Smooth muscle cell of the pulmonary artery (primary cell): ENCODE measurements around the gene IL4. TPM values are rescaled to one million over a fixed set of nuclear protein-coding genes. Genes with fewer than 3 reads are reported as not detected.

Experiments
- total RNA-seq: library from RNA; depleted of rRNA; stranded (reverse); fragments of >200 nt; gene quantifications from 2 replicates; pipeline ENCODE4 v1.2.3, GENCODE V29; 2014

The IL4 gene
- not detected in 2 replicates for total RNA-seq

DNA sequence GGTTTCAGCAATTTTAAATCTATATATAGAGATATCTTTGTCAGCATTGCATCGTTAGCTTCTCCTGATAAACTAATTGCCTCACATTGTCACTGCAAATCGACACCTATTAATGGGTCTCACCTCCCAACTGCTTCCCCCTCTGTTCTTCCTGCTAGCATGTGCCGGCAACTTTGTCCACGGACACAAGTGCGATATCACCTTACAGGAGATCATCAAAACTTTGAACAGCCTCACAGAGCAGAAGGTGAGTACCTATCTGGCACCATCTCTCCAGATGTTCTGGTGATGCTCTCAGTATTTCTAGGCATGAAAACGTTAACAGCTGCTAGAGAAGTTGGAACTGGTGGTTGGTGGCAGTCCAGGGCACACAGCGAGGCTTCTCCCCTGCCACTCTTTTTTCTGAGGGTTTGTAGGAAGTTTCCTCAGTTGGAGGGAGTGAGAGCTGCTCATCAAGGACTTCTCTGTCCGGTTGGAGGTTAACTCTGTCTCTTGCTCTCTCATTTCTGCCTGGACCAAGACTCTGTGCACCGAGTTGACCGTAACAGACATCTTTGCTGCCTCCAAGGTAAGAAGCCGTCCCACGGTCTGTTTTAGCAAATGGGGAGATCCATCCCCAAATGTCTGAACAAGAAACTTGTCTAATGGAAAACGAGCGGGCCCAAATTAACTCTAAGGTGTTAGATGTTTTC is at the start of gene IL4:
Gene IL4 (plus strand): TSS at position 51 of the 692 bp plus-strand sequence. CDS start 62 bp downstream, at position 113.

DNA sequence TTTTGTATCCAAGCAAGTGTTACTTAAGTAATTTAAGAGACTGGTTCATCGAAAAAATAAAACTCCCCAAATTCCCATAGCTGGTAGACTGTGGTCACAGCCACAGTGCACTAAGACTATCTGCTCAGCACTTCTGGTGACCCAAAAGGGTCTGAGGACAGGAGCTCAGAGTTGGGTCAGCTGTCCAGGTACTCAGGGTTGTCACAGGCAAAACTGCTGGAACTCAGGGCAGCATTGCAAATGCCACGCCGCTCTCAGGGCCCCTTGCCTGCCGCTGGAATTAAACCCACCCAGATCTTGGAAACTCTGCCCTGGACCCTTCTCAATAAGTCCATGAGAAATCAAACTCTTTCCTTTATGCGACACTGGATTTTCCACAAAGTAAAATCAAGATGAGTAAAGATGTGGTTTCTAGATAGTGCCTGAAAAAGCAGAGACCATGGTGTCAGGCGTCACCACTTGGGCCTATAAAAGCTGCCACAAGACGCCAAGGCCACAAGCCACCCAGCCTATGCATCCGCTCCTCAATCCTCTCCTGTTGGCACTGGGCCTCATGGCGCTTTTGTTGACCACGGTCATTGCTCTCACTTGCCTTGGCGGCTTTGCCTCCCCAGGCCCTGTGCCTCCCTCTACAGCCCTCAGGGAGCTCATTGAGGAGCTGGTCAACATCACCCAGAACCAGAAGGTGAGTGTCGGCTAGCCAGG is 16.0 kb upstream of the IL4 start, which contains the start of gene IL13:
Gene IL13 (plus strand): TSS at position 498 of the 705 bp plus-strand sequence. CDS start 14 bp downstream, at position 512.

Other genes with a start within 250 kb of the IL4 start
- gene IRF1, start 183.2 kb upstream of the IL4 start, total RNA-seq: 16.1 and 17.7 TPM in 2 replicates
- not detected in 2 replicates for gene IL5, start 130.5 kb upstream of the IL4 start, total RNA-seq
- gene RAD50, start 117.0 kb upstream of the IL4 start, total RNA-seq: 28.2 and 29.7 TPM in 2 replicates
- not detected in 2 replicates for gene IL13, start 15.8 kb upstream of the IL4 start, total RNA-seq
- gene KIF3A, start 63.6 kb downstream of the IL4 start, total RNA-seq: 10.9 and 13.5 TPM in 2 replicates
- not detected in 2 replicates for gene CCNI2, start 73.4 kb downstream of the IL4 start, total RNA-seq
- gene SEPTIN8, start 103.2 kb downstream of the IL4 start, total RNA-seq: 61.4 and 81.7 TPM in 2 replicates
- under 0.01 TPM in 1 of 2 replicates, not detected in the other for gene SOWAHA, start 139.3 kb downstream of the IL4 start, total RNA-seq
- gene SHROOM1, start 156.7 kb downstream of the IL4 start, total RNA-seq: 2.7 and 7.0 TPM in 2 replicates
- 0.26 TPM in 2 replicates for gene GDF9, start 192.5 kb downstream of the IL4 start, total RNA-seq
- gene UQCRQ, start 192.7 kb downstream of the IL4 start, total RNA-seq: 42.1 and 57.2 TPM in 2 replicates
- 0.26 and 0.30 TPM in 2 replicates for gene LEAP2, start 199.7 kb downstream of the IL4 start, total RNA-seq